ENCODE measurements around the gene SPATA31D3. TPM values are rescaled to one million over a fixed set of nuclear protein-coding genes. Genes with fewer than 3 reads are reported as not detected.
"Not testable (repeated sequence)": the region's sequence is repeated elsewhere in the genome, so short reads cannot be mapped to it uniquely, and the experiment has no call there.

The SPATA31D3 gene
- total and polyA plus RNA-seq, 3 donors from 2014 or later, result 3.8 to 7.9 (median 7.1) TPM

DNA sequence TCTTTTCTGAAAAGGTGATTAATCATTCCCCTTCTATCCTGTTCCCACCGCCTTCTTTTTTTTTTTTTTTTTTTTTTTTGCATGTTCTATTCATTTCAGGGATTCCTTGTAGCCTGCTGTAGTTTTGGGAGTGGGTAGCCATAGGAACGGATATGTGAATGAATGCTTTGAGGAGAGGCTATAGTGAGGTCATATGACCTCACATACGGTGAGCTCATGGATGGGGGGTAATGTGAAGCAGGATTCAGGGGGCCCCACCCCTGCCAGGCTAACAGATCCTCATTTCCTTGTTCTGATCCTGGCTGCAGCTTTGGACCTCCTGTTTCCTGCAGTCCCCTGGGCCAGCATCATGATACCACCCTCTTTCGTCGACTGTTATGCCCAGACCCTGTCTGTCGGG lies 13.2 kb upstream of the SPATA31D3 start:
- H3K27ac ChIP-seq; H3K4me3 ChIP-seq; intact Hi-C loops (cut with DNase I; ENCODE audit: low total_unique reads); H3K4me1 ChIP-seq; DNase-seq; H3K27me3 ChIP-seq; H3K36me3 ChIP-seq (ENCODE audit: low read depth, missing control alignments); H3K9me3 ChIP-seq: not testable (repeated sequence)
- WGBS, 2 donors, result no CpG with 5 or more reads among the region's 6 CpGs

DNA sequence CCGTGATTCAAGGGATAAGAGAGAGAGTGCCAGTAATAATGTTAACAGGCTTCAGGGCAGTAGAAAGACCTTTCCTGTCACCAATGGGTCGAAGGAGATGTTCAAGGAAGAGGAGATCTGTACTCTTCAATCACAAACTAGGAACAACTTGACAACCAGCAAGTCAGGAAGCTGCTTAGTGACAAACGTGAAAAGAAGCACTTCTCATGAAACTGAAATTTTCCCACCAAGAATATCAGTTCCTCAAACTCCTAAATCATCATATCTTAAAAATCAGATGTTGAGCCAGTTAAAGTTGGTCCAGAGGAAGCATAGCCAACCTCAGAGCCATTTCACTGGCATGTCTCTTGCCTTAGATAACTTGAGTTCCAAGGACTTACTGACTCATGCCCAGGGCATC lies 9.8 kb upstream of the SPATA31D3 start:
- H3K9me3 ChIP-seq; DNase-seq; intact Hi-C loops (cut with DNase I; ENCODE audit: low total_unique reads); H3K4me3 ChIP-seq; H3K4me1 ChIP-seq; H3K27ac ChIP-seq; H3K36me3 ChIP-seq (ENCODE audit: low read depth, missing control alignments); H3K27me3 ChIP-seq: not testable (repeated sequence)
- WGBS, 2 donors, result no CpG with 5 or more reads among the region's 3 CpGs

DNA sequence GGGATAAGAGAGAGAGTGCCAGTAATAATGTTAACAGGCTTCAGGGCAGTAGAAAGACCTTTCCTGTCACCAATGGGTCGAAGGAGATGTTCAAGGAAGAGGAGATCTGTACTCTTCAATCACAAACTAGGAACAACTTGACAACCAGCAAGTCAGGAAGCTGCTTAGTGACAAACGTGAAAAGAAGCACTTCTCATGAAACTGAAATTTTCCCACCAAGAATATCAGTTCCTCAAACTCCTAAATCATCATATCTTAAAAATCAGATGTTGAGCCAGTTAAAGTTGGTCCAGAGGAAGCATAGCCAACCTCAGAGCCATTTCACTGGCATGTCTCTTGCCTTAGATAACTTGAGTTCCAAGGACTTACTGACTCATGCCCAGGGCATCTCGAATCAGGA lies 5.3 kb downstream of the SPATA31D3 start:
- WGBS, 2 donors, result 40 to 88% methylated on average over 1 of the region's 3 CpGs
- DNase-seq; intact Hi-C loops (cut with DNase I; ENCODE audit: low total_unique reads): not testable (repeated sequence)

DNA sequence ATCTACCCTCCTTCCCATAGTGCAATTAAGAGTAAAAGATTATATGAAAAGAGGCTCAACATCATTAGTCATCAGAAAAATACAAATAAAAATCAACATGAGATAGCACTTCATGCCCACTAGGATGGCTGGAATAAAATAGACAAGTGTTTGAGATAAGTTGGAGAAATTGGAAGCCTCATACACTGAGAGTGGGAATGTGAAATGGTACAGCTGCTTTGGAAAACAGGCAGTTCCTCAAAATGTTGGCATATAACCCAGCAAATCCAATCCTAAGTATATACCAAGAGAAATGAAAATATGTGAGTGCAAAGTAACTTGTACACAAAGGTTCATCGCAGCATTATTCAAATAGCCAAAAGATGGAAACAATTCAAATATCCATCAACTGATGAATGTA lies 9.8 kb downstream of the SPATA31D3 start:
- Histone ChIP-seq H3K27ac (no peak overlapping the region), H3K4me1 (no peaks in the 10 kb centered on the region), H3K36me3 (ENCODE audit: low read depth, missing control alignments) (no peaks in the 10 kb centered on the region), H3K27me3 (no peaks in the 10 kb centered on the region), H3K9me3 (no peaks in the 10 kb centered on the region), H3K4me3 (no peak overlapping the region)
- DNase-seq, result no peak
- intact Hi-C loops (cut with DNase I; ENCODE audit: low total_unique reads), result no loop called here
- TF ChIP-seq POLR2A (IDR thresholded peaks at IDR 0.05), result no peak
- TF ChIP-seq, protein P1, sequence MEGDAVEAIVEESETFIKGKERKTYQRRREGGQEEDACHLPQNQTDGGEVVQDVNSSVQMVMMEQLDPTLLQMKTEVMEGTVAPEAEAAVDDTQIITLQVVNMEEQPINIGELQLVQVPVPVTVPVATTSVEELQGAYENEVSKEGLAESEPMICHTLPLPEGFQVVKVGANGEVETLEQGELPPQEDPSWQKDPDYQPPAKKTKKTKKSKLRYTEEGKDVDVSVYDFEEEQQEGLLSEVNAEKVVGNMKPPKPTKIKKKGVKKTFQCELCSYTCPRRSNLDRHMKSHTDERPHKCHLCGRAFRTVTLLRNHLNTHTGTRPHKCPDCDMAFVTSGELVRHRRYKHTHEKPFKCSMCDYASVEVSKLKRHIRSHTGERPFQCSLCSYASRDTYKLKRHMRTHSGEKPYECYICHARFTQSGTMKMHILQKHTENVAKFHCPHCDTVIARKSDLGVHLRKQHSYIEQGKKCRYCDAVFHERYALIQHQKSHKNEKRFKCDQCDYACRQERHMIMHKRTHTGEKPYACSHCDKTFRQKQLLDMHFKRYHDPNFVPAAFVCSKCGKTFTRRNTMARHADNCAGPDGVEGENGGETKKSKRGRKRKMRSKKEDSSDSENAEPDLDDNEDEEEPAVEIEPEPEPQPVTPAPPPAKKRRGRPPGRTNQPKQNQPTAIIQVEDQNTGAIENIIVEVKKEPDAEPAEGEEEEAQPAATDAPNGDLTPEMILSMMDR (IDR thresholded peaks at IDR 0.05), result no peak
- 89 to 100% methylated on average over 1 of the region's 1 CpG for WGBS, 2 donors

More for the DNA sequence above, 5.3 kb downstream of the SPATA31D3 start:
- not testable (repeated sequence) for H3K27ac ChIP-seq; H3K27me3 ChIP-seq; H3K4me3 ChIP-seq; H3K9me3 ChIP-seq; H3K36me3 ChIP-seq (ENCODE audit: low read depth, missing control alignments); H3K4me1 ChIP-seq

DNA sequence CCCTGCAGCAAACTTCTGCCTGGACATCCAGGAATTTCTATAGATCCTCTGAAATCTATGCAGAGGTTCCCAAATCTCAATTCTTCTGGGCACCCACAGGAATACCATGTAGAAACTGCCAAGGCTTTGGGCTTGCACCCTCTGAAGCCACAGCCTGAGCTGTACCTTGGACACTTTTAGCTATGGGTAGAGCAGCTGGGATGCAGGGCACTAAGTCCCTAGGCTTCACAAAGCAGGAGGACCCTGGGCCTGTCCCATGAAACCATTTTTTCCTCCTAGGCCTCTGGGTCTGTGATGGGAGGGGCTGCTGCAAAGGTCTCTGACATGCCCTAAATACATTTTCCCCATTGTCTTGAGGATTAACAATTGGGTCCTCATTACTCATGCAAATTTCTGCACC lies 12.3 kb downstream of the SPATA31D3 start:
- no peak overlapping the region for H3K4me3 ChIP-seq
- H3K9me3 ChIP-seq, result no peaks in the 10 kb centered on the region
- intact Hi-C loops (cut with DNase I; ENCODE audit: low total_unique reads), result no loop called here
- no peaks in the 10 kb centered on the region for H3K4me1 ChIP-seq
- H3K27ac ChIP-seq, result no peak overlapping the region
- TF ChIP-seq POLR2A (IDR thresholded peaks at IDR 0.05), result no peak
- TF ChIP-seq, protein P1 (IDR thresholded peaks at IDR 0.05), result no peak
- H3K36me3 ChIP-seq (ENCODE audit: low read depth, missing control alignments), result no peaks in the 10 kb centered on the region
- no peak for DNase-seq
- no peaks in the 10 kb centered on the region for H3K27me3 ChIP-seq

DNA sequence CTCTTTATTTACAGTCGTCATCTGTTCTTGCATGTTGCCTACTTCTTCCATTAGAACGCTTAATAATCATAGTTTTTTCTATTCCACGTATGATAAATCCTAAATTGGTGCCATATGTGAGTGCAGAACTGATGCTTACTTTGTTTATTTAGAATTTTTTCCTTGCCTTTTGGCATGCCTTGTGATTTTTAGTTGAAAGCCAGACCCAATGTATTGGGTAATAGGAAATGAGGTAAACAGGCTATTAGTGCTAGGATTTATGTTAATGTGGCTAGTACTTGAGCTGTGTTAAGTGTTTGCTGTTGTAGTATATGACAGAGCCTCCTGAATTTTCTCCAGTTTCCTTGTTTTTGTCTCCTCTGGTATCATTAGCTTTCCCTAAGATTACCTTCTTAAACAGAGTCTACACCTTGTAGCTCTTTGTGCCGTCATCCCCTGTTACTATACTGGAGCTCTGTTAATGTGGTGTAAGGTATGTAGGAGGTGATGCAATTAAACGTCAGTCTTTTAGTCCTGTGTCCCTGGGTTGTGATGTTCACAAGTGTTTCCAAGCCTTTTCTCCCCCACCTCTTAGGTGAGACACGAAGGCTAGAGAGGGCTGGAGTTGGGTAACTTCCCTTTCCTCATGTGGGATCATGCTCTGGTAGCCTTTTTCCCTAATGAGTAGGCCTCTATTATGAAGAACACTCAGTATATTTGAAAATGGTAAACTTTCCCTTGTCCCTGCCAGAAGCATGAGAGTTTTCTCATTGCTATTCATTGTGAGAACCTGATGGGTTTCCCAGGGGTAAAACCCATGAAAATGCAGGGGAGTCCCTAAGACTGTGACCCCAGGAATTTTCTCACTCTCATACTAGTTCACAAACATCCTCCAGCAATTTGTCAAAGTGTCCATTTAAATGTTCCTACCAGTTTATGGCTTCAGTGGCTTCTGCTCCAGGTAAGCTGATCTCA lies 21.2 kb downstream of the SPATA31D3 start:
- no peak for DNase-seq
- Histone ChIP-seq H3K4me1 (no peaks in the 10 kb centered on the region), H3K36me3 (ENCODE audit: low read depth, missing control alignments) (no peaks in the 10 kb centered on the region), H3K9me3 (no peaks in the 10 kb centered on the region), H3K4me3 (no peak overlapping the region), H3K27ac (no peak overlapping the region), H3K27me3 (no peaks in the 10 kb centered on the region)
- intact Hi-C loops (cut with DNase I; ENCODE audit: low total_unique reads), result no loop called here
- no peak for TF ChIP-seq POLR2A (IDR thresholded peaks at IDR 0.05)
- TF ChIP-seq, protein P1 (IDR thresholded peaks at IDR 0.05), result no peak
- 75 to 82% methylated on average over 6 of the region's 6 CpGs for WGBS, 2 donors
